DND-41 (cell line): ENCODE results near the gene MSANTD2.

Experiments
- ATAC-seq: fragments of 200-7000 bp; cut with Tn5 transposase; 3 replicates; pipeline ENCODE4 v1.9.1; 2021; ENCODE audit warnings: low read depth; ENCODE audit not compliant: insufficient read depth
- DNase-seq: peaks from one replicate; pipeline ENCODE4 v3.0.0-alpha.2; 2020
- H2AFZ ChIP-seq: 2 replicates; pipeline ENCODE4 v1.6.0; 2012; ENCODE audit warnings: low read depth, low read length
- H3K27ac ChIP-seq: 2 replicates; pipeline ENCODE4 v1.5.1; 2012; ENCODE audit warnings: low read length, inconsistent platforms
- H3K27me3 ChIP-seq: fragments of 200-600 bp; sonication (generic); 2 replicates; pipeline ENCODE4 v1.6.0; 2012; ENCODE audit warnings: low read length, mild to moderate bottlenecking, inconsistent platforms; ENCODE audit not compliant: insufficient read depth, poor library complexity
- H3K36me3 ChIP-seq: 2 replicates; pipeline ENCODE4 v1.5.1; 2012; ENCODE audit warnings: low read length, inconsistent platforms; ENCODE audit not compliant: insufficient read depth
- H3K4me1 ChIP-seq: 2 replicates; pipeline ENCODE4 v1.5.1; 2012; ENCODE audit warnings: mild to moderate bottlenecking, low read length; ENCODE audit not compliant: insufficient read depth
- H3K4me2 ChIP-seq: 2 replicates; pipeline ENCODE4 v1.6.0; 2012; ENCODE audit warnings: mild to moderate bottlenecking, moderate library complexity, low read length, inconsistent platforms; ENCODE audit not compliant: insufficient read depth
- H3K4me3 ChIP-seq, 2 experiments: fragments of 200-600 bp in 1 of 2; shearing (Covaris generic) in 1 of 2; 2 replicates each; pipeline ENCODE4 v1.5.1; 2012 to 2016; ENCODE audit warnings: inconsistent platforms in 2 of 2, low read length in 2 of 2, mild to moderate bottlenecking in 2 of 2, low read depth in 1 of 2, moderate library complexity in 1 of 2
- H3K79me2 ChIP-seq: 2 replicates; pipeline ENCODE4 v1.6.0; 2012; ENCODE audit warnings: low read length, inconsistent platforms; ENCODE audit not compliant: insufficient read depth
- H3K9ac ChIP-seq: 2 replicates; pipeline ENCODE4 v1.6.0; 2012; ENCODE audit warnings: low read depth, mild to moderate bottlenecking, inconsistent platforms, low read length, moderate library complexity
- H3K9me3 ChIP-seq: 2 replicates; pipeline ENCODE4 v1.5.1; 2012; ENCODE audit warnings: low read length, moderate library complexity, mild to moderate bottlenecking, inconsistent platforms; ENCODE audit not compliant: insufficient read depth, severe bottlenecking
- H4K20me1 ChIP-seq: 2 replicates; pipeline ENCODE4 v1.6.0; 2012; ENCODE audit warnings: low read length; ENCODE audit not compliant: insufficient read depth
- EZH2 ChIP-seq: IDR thresholded peaks from 3 replicates; pipeline ENCODE4 v1.6.1; 2012; ENCODE audit warnings: borderline replicate concordance, low read depth, mild to moderate bottlenecking, moderate library complexity, low read length, inconsistent platforms; ENCODE audit not compliant: severe bottlenecking
- TF ChIP-seq, protein P1 (sequence below): IDR thresholded peaks from 2 replicates; pipeline ENCODE4 v1.5.1; 2012; ENCODE audit warnings: borderline replicate concordance, low read length, moderate library complexity, mild to moderate bottlenecking; ENCODE audit not compliant: poor library complexity, severe bottlenecking; ENCODE audit errors: extremely low read depth

The MSANTD2 gene

GRCh38 chr11:124766156-124766555 lies 34.0 kb downstream of the MSANTD2 start:
- no peak for ATAC-seq
- Histone ChIP-seq H3K79me2 (no peaks in the 10 kb centered on the region), H3K9me3 (no peaks in the 10 kb centered on the region), H3K27ac (no peak overlapping the region), H3K4me2 (no peak overlapping the region), H3K4me3 (no peak overlapping the region), H3K4me1 (no peaks in the 10 kb centered on the region), H2AFZ (no peak overlapping the region), H3K9ac (no peak overlapping the region), H3K36me3 (peaks cover 23% of the 10 kb centered on the region; the same call in 1 of the 2 replicates), H4K20me1 (peaks cover 4% of the 10 kb centered on the region; the same call in 1 of the 2 replicates), H3K27me3 (no peaks in the 10 kb centered on the region)
- TF ChIP-seq, protein P1, sequence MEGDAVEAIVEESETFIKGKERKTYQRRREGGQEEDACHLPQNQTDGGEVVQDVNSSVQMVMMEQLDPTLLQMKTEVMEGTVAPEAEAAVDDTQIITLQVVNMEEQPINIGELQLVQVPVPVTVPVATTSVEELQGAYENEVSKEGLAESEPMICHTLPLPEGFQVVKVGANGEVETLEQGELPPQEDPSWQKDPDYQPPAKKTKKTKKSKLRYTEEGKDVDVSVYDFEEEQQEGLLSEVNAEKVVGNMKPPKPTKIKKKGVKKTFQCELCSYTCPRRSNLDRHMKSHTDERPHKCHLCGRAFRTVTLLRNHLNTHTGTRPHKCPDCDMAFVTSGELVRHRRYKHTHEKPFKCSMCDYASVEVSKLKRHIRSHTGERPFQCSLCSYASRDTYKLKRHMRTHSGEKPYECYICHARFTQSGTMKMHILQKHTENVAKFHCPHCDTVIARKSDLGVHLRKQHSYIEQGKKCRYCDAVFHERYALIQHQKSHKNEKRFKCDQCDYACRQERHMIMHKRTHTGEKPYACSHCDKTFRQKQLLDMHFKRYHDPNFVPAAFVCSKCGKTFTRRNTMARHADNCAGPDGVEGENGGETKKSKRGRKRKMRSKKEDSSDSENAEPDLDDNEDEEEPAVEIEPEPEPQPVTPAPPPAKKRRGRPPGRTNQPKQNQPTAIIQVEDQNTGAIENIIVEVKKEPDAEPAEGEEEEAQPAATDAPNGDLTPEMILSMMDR = no peak
- TF ChIP-seq EZH2 = no peak
- no peak for DNase-seq

GRCh38 chr11:124763156-124763947 lies 36.9 kb downstream of the MSANTD2 start:
- no peak overlapping the region for H2AFZ ChIP-seq
- TF ChIP-seq EZH2 = no peak
- TF ChIP-seq, protein P1 = peak; percentile 56

GRCh38 chr11:124762624-124763155 lies 37.5 kb downstream of the MSANTD2 start:
- Histone ChIP-seq H4K20me1 (peaks cover 8% of the 10 kb centered on the region; the same call in 1 of the 2 replicates), H3K4me1 (no peaks in the 10 kb centered on the region), H3K4me2 (no peak overlapping the region), H3K9ac (no peak overlapping the region), H3K36me3 (peaks cover 6% of the 10 kb centered on the region; the same call in 1 of the 2 replicates), H3K9me3 (no peaks in the 10 kb centered on the region), H2AFZ (no peak overlapping the region), H3K79me2 (no peaks in the 10 kb centered on the region), H3K4me3 (no peak overlapping the region), H3K27ac (no peak overlapping the region), H3K27me3 (no peaks in the 10 kb centered on the region)
- TF ChIP-seq, protein P1 = no peak
- TF ChIP-seq EZH2 = no peak
- ATAC-seq (0 out of 3 replicates have a peak, but pooled peaks have one; percentile 11), DNase-seq (no peak)

More at GRCh38 chr11:124763156-124763947, 36.9 kb downstream of the MSANTD2 start:
- Histone ChIP-seq H3K9me3 (no peaks in the 10 kb centered on the region), H3K36me3 (peaks cover 10% of the 10 kb centered on the region; the same call in 1 of the 2 replicates), H3K9ac (no peak overlapping the region), H3K79me2 (no peaks in the 10 kb centered on the region), H3K27ac (no peak overlapping the region), H4K20me1 (peaks cover 5% of the 10 kb centered on the region; the same call in 1 of the 2 replicates), H3K27me3 (no peaks in the 10 kb centered on the region), H3K4me2 (no peak overlapping the region), H3K4me1 (no peaks in the 10 kb centered on the region), H3K4me3 (no peak overlapping the region)
- peak; percentile 46; the same call in 2 of the 3 replicates for ATAC-seq
- peak; percentile 62 for DNase-seq
